Motor neuron (in vitro differentiated cells): Measurements from ENCODE around the gene NFKBIE. TPM values are rescaled to one million over a fixed set of nuclear protein-coding genes. Genes with fewer than 3 reads are reported as not detected.

Source experiments
- ATAC-seq, 8 experiments: fragments of 200-7000 bp; cut with Tn5 transposase; replicated peaks in 6 of 8; 2 replicates each; pipeline ENCODE4 v1.8.0; 2021; ENCODE audit warnings: mild to moderate bottlenecking in 8 of 8, moderate library complexity in 8 of 8
- H3K27ac ChIP-seq, 2 donors: fragments of 250-450 bp; sonication (Bioruptor Pico); 2 replicates each; pipeline ENCODE4 v1.9.0; 2021; ENCODE audit warnings: antibody characterized with exemption in 2 of 2, mild to moderate bottlenecking in 2 of 2, moderate library complexity in 1 of 2
- H3K4me1 ChIP-seq, 2 donors: fragments of 250-450 bp; sonication (Bioruptor Pico); replicated peaks in 1 of 2; 2 replicates each; pipeline ENCODE4 v1.6.1; 2021; ENCODE audit warnings: antibody characterized with exemption in 2 of 2, mild to moderate bottlenecking in 2 of 2, moderate library complexity in 1 of 2
- H3K4me3 ChIP-seq, 5 donors: fragments of 250-450 bp; sonication (Bioruptor Pico); 2 replicates each; pipeline ENCODE4 v1.9.0; 2021; ENCODE audit warnings: antibody characterized with exemption in 5 of 5, mild to moderate bottlenecking in 5 of 5, moderate library complexity in 4 of 5
- WGBS, 10 experiments: fragments of 450-650 bp; shearing (Covaris generic); methylation state at CpG; one replicate each; pipeline ENCODE4 v1.0.0; 2022; 5-methylcytosine and 5-hydroxymethylcytosine counted together
- in situ Hi-C, 9 experiments: fragments of 400-800 bp; cut with MboI; loops; one replicate each; pipeline ENCODE4 v1.15.0; 2021; ENCODE audit warnings: low sequenced_read_pairs in 9 of 9, low pct_unique_long_range_greater_than_20kb in 2 of 9; ENCODE audit not compliant: unreplicated experiment in 9 of 9
- total RNA-seq, 8 experiments: library from RNA; unstranded; fragments of 300-600 nt; gene quantifications; 2 replicates each; pipeline versions ENCODE4 v1.2.3 to v1.2.4, GENCODE V29; 2022

The NFKBIE gene
- total RNA-seq, 8 experiments from 2014 or later: 5.0 to 10.6 (median 8.0) TPM

GRCh38 chr6:44251576-44252524 lies 13.5 kb downstream of the NFKBIE start:
- peaks cover 18 to 36% of the 10 kb centered on the region in 2 donors for H3K4me1 ChIP-seq
- 76 to 95% (median 90%) methylated on average over 3 to 13 of the region's 14 CpGs; no CpG with 5 or more reads in 3 of the 10 experiments for WGBS, 10 experiments
- in situ Hi-C loops: no loop called here
- no peak for ATAC-seq
- H3K27ac ChIP-seq: no peak overlapping the region
- no peak overlapping the region for H3K4me3 ChIP-seq

DNA sequence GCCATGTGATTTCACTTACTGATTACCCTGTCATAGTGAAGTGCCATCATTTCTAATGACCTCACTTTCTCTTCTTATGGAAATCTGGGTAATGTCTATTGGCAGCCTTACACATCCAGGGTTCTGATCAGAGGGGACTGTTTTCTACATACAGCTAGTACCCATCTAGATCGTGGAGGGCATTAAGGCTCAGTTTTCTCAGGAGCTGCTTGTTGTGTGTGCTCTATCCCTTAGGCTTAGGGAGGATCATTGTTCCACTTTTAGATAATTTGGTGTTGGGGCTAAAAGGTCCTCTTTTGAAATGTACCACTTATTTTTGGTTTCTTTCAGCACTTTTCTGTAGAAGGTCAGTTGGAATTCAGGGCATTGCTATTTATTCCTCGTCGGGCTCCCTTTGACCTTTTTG lies 14.6 kb downstream of the NFKBIE start:
- no peak for ATAC-seq
- Histone ChIP-seq H3K27ac (no peak overlapping the region), H3K4me1 (peaks cover 14 to 32% of the 10 kb centered on the region in 2 donors), H3K4me3 (no peak overlapping the region)
- 43 to 100% (median 91%) methylated on average over 1 to 3 of the region's 3 CpGs; no CpG with 5 or more reads in 4 of the 10 experiments for WGBS, 10 experiments
- in situ Hi-C loops: no loop called here

- H3K27ac ChIP-seq: no peak overlapping the region
- peaks cover 18 to 32% of the 10 kb centered on the region in 2 donors for H3K4me1 ChIP-seq
- peak overlapping the region in 2 of 5 donors; percentile 89 to 96 for H3K4me3 ChIP-seq
- in situ Hi-C loops: no loop called here
- WGBS, 10 experiments: 53 to 100% (median 93%) methylated on average over 1 to 6 of the region's 6 CpGs
- ATAC-seq: no peak
Measured at GRCh38 chr6:44250067-44250717, 15.2 kb downstream of the NFKBIE start.

DNA sequence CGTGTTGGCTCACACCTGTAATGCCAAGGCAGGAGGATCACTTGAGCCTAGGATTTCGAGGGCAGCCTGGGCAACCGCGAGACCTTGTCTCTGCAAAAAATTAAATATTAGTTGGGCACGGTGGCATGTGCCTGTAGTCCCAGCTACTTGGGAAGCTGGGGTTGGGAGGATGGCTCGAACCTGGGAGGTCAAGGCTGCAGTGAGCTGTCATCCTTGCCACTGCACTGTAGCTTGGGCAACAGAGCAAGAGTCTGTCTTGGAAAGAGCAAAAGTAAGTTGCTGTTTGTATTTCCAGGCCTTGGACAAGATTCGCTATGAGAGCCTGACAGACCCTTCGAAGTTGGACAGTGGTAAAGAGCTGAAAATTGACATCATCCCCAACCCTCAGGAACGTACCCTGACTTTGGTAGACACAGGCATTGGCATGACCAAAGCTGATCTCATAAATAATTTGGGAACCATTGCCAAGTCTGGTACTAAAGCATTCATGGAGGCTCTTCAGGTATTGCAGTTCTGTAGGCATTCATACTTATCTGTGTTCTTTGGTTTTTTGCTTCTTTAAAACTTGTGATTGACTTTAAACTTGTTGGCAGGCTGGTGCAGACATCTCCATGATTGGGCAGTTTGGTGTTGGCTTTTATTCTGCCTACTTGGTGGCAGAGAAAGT lies 16.1 kb downstream of the NFKBIE start:
- no peak for ATAC-seq
- no peak overlapping the region for H3K27ac ChIP-seq

GRCh38 chr6:44248579-44248978 lies 16.8 kb downstream of the NFKBIE start:
- in situ Hi-C loops: loop anchor here in 1 of 9 experiments (25.0 kb wide), 1 partner anchor 136 kb away; no protein-coding TSS in a partner anchor
- 17 to 83% (median 38%) methylated on average over 1 of the region's 1 CpG; no CpG with 5 or more reads in 5 of the 10 experiments for WGBS, 10 experiments

More for the DNA sequence above, 16.1 kb downstream of the NFKBIE start:
- in situ Hi-C loops: loop anchor here in 1 of 9 experiments (25.0 kb wide), 1 partner anchor 137 kb away; no protein-coding TSS in a partner anchor
- H3K4me1 ChIP-seq: peaks cover 19 to 31% of the 10 kb centered on the region in 2 donors
- WGBS, 10 experiments: 21 to 100% (median 84%) methylated on average over 1 to 7 of the region's 9 CpGs; no CpG with 5 or more reads in 3 of the 10 experiments
- peak overlapping the region in 3 of 5 donors; percentile 89 to 96 (median 92) for H3K4me3 ChIP-seq

DNA sequence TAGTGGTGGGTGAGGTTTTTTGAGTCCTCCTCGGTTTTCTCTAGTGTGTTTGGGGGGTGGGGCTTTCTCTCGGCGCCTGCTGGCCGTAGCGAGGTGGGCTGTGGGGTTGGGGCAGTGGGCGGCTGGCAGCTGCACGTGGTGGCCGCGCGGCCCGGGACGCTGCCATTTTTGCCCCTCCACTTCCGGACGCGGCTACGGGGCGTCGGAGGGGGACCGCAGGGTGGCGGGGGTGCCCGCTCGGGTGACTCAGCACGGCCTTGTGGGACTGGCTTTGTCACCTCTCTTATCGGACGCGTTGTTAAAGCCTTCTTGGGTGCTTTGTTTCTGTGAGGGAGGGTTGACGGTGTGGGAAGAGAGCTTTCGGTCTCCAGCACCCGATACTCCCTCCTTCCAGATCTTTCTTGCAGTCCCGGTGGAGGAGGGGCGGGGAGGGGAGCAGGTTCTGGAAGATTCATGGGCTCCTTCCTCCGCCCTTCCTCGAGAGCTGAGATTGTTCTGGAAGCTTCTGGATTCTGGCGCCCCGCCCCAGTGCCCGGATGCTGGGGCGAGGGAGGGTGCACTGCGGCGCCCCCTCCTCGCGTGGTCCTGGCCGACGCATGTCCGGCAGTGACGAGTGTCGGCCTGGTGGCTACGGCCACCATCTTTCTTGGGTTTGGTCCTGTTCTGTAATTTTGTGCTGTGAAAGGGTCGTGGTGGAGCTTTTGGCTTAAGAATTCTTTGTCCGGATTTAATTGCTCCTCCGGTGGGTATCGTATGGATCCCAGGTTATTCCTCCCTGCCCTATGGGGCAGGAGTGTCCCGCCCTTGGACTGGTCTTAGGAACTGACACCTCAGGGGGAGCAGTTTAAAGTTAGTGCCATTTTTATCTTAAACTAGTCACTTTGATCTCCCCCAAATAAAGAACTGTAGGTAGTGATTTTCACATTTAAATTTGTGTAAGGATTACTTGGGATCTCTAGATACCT lies 17.7 kb downstream of the NFKBIE start:
- Histone ChIP-seq H3K4me1 (peaks cover 19 to 29% of the 10 kb centered on the region in 2 donors), H3K4me3 (peak overlapping the region; percentile 89 to 98 (median 95)), H3K27ac (peak overlapping the region; percentile 96 to 97)
- ATAC-seq: peak; percentile 12 to 34 (median 22)
- WGBS, 10 experiments: 0 to 2% (median 0%) methylated on average over 1 to 11 of the region's 52 CpGs; no CpG with 5 or more reads in 4 of the 10 experiments
- in situ Hi-C loops: loop anchor here in 1 of 9 experiments (25.0 kb wide), 1 partner anchor 135 kb away; no protein-coding TSS in a partner anchor

More at GRCh38 chr6:44248579-44248978, 16.8 kb downstream of the NFKBIE start:
- H3K4me3 ChIP-seq: peak overlapping the region; percentile 89 to 98 (median 95)
- peak overlapping the region in 1 of 2 donors; percentile 96 for H3K27ac ChIP-seq
- no peak for ATAC-seq
- H3K4me1 ChIP-seq: peaks cover 19 to 29% of the 10 kb centered on the region in 2 donors

DNA sequence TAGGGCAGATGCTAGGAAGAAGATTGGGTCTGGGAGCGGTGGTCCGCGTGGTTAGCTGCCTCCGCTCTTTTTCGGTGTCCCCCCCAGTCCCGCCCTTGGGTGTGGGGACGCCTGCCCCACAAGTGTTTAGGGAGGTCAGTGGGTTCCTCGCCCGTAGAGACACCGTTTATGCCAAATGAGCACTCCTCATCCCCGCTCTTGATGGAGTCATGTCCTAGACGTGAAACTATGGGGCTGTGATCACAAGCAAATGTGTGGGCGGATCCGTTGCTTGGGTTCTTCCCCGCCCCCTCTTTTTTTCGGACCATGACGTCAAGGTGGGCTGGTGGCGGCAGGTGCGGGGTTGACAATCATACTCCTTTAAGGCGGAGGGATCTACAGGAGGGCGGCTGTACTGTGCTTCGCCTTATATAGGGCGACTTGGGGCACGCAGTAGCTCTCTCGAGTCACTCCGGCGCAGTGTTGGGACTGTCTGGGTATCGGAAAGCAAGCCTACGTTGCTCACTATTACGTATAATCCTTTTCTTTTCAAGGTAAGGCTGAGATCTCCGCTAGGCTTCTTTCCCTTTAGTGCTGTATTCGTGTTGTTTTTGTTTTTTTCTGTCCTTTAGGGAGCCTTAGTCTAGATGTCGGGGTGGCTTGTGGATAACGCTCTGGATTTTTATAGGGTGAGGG lies 18.6 kb downstream of the NFKBIE start, which contains the start of gene HSP90AB1:
HSP90AB1 (plus strand) TSS at position 439 of the 675 bp plus-strand sequence. CDS start 1,529 bp downstream, outside the sequence.
- peak; percentile 66 to 78 (median 68) for ATAC-seq
- peak within 1 kb of the TSS; percentile 96 to 97 for H3K27ac ChIP-seq
- 0 to 5% (median 0%) methylated on average over 1 to 15 of the region's 34 CpGs; no CpG with 5 or more reads in 2 of the 10 experiments for WGBS, 10 experiments
- in situ Hi-C loops: loop anchor here in 1 of 9 experiments (25.0 kb wide), 1 partner anchor 134 kb away; no protein-coding TSS in a partner anchor
- H3K4me1 ChIP-seq: peaks cover 19 to 29% of the 10 kb centered on the region in 2 donors
- peak within 1 kb of the TSS; percentile 89 to 98 (median 95) for H3K4me3 ChIP-seq

DNA sequence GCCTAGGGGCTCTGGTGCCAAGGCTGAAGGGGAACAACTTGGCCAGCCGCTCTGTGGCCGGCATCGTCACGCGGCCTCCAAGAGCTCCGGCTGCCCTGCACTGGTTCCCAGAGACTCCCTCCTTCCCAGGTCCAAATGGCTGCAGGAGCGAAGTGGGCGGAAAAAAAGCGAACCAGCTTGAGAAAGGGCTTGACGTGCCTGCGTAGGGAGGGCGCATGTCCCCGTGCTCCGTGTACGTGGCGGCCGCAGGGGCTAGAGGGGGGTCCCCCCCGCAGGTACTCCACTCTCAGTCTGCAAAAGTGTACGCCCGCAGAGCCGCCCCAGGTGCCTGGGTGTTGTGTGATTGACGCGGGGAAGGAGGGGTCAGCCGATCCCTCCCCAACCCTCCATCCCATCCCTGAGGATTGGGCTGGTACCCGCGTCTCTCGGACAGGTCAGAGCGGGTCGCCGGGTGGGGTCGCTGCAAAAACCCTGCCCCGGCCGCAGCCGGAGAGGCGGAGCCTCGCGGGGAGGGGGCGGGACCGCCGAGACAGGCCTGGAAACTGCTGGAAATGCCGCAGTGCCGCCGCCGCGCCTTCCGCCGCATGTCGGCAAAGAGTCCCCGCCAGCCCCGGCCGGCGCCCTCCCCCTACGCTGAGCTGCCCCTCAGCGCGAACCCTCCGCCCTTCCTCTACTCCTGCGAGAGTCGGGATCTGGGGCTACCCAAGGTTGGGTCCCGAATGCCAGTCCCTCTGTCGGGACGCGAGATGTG lies 19.3 kb downstream of the NFKBIE start:
- peak overlapping the region; percentile 89 to 98 (median 95) for H3K4me3 ChIP-seq
- peaks cover 19 to 29% of the 10 kb centered on the region in 2 donors for H3K4me1 ChIP-seq
- in situ Hi-C loops: loop anchor here in 1 of 9 experiments (25.0 kb wide), 1 partner anchor 134 kb away; no protein-coding TSS in a partner anchor
- peak overlapping the region; percentile 96 to 97 for H3K27ac ChIP-seq
- peak; percentile 50 to 71 (median 66) for ATAC-seq
- WGBS, 10 experiments: 0 to 7% (median 0%) methylated on average over 1 to 15 of the region's 62 CpGs; no CpG with 5 or more reads in 5 of the 10 experiments

DNA sequence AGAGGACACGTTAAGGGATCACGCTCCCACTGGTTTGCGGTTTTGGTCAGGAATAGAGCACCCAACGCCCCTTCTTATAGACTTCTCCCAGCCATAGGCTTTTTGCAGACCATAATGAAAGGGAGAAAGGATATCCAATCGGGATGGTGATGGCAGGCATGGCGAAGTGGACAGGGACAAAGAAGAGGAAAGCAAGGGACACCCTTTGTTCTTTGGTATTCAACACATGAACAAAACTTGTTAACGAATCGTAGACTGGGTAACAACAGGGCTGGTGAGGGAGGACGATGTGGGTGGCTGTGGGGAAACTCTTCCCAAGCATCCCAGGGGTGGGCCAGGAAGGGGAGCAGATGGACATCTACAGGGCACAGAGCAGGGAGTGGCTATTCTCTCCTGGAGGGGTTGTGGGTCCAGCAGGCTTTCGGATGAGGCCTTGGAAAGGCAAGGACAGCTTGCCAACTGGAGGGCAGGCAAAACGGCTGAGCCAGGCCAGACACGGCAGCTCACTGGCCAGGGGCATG lies 19.9 kb downstream of the NFKBIE start:
- peak overlapping the region; percentile 96 to 97 for H3K27ac ChIP-seq
- in situ Hi-C loops: loop anchor here in 1 of 9 experiments (25.0 kb wide), 1 partner anchor 133 kb away; no protein-coding TSS in a partner anchor
- ATAC-seq: peak in 1 of 8 experiments; percentile 0
- WGBS, 10 experiments: 0 to 82% (median 61%) methylated on average over 1 to 11 of the region's 12 CpGs; no CpG with 5 or more reads in 2 of the 10 experiments
- peaks cover 19 to 29% of the 10 kb centered on the region in 2 donors for H3K4me1 ChIP-seq
- peak overlapping the region; percentile 89 to 98 (median 95) for H3K4me3 ChIP-seq

GRCh38 chr6:44243345-44243744 lies 22.0 kb downstream of the NFKBIE start:
- in situ Hi-C loops: loop anchor here in 1 of 9 experiments (25.0 kb wide), 1 partner anchor 131 kb away; no protein-coding TSS in a partner anchor
- H3K27ac ChIP-seq: no peak overlapping the region
- peaks cover 15 to 18% of the 10 kb centered on the region in 2 donors for H3K4me1 ChIP-seq
- 89 to 100% (median 94%) methylated on average over 1 to 6 of the region's 7 CpGs; no CpG with 5 or more reads in 3 of the 10 experiments for WGBS, 10 experiments
- ATAC-seq: no peak
- no peak overlapping the region for H3K4me3 ChIP-seq
